H1 (cell line): Measurements from ENCODE around the gene OGFOD3. TPM values are rescaled to one million over a fixed set of nuclear protein-coding genes. Genes with fewer than 3 reads are reported as not detected.
A peak's percentile ranks its signal among the peaks of the same experiment; 100 is the strongest.

ENCODE experiments used
- CTCF ChIA-PET: fragments of 300-600 bp; sonication (Branson Sonifier 250); formaldehyde crosslinking; loops from one replicate; lab custom pipeline; 2021; ENCODE audit not compliant: partially characterized antibody; lab: Charles Lee
- POLR2A ChIA-PET: fragments of 300-600 bp; sonication (Branson Sonifier 250); formaldehyde crosslinking; loops from one replicate; lab custom pipeline; 2021; ENCODE audit warnings: inconsistent platforms; ENCODE audit not compliant: partially characterized antibody; lab: Charles Lee
- DNase-seq, 2 experiments: peaks; one replicate each; pipeline versions ENCODE4 v3.0.0 to v3.0.0-alpha.2; 2010 to 2022; ENCODE audit warnings: low spot score in 2 of 2, low read depth in 1 of 2, mixed read lengths in 1 of 2
- FAIRE-seq: peaks from 2 replicates; lab custom pipeline; 2011; peaks lifted over from hg19 to GRCh38; lab: Jason Lieb, UNC
- H2AFZ ChIP-seq: 2 replicates; pipeline ENCODE4 v1.8.1; 2012; ENCODE audit warnings: low read length, inconsistent platforms
- H2AK5ac ChIP-seq: 2 replicates; pipeline ENCODE4 v1.6.1; 2013; ENCODE audit warnings: low read depth, low read length
- H2BK120ac ChIP-seq: replicated peaks from 2 replicates; pipeline ENCODE3; 2013; ENCODE audit warnings: low read depth, low read length, inconsistent platforms
- H2BK12ac ChIP-seq: 2 replicates; pipeline ENCODE4 v1.6.1; 2013; ENCODE audit warnings: low read depth, low read length
- H2BK15ac ChIP-seq: 2 replicates; pipeline ENCODE4 v1.6.1; 2013; ENCODE audit warnings: low read length
- H2BK20ac ChIP-seq: 2 replicates; pipeline ENCODE4 v1.6.1; 2013; ENCODE audit warnings: low read length
- H2BK5ac ChIP-seq: 2 replicates; pipeline ENCODE4 v1.6.1; 2013; ENCODE audit warnings: low read depth, low read length
- H3K14ac ChIP-seq: 2 replicates; pipeline ENCODE4 v1.6.1; 2013; ENCODE audit warnings: inconsistent platforms; ENCODE audit not compliant: insufficient read length
- H3K18ac ChIP-seq: 2 replicates; pipeline ENCODE4 v1.6.1; 2013; ENCODE audit warnings: low read length; ENCODE audit errors: extremely low read depth
- H3K23ac ChIP-seq: 2 replicates; pipeline ENCODE4 v1.6.1; 2013; ENCODE audit warnings: inconsistent platforms; ENCODE audit not compliant: insufficient read length
- H3K23me2 ChIP-seq: 2 replicates; pipeline ENCODE4 v1.6.1; 2013; ENCODE audit warnings: low read depth, low read length
- H3K27ac ChIP-seq: 2 replicates; pipeline ENCODE4 v1.6.1; 2011; ENCODE audit warnings: low read depth, low read length, inconsistent platforms
- H3K27me3 ChIP-seq, 4 experiments: replicated peaks in 1 of 4; 1 replicate in 1 of 4; 2 replicates in 3 of 4; pipeline versions ENCODE4 v1.6.1 to v1.8.1; 2011 to 2013; ENCODE audit warnings: low read length in 3 of 4, mild to moderate bottlenecking in 3 of 4, inconsistent platforms in 2 of 4, mixed read lengths in 2 of 4, moderate library complexity in 1 of 4; ENCODE audit not compliant: control insufficient read depth in 3 of 4, insufficient read depth in 3 of 4; ENCODE audit errors: extremely low read depth in 1 of 4
- H3K36me3 ChIP-seq, 4 experiments: 2 replicates each; pipeline versions ENCODE4 v1.6.1 to v1.8.1; 2011 to 2013; ENCODE audit warnings: mild to moderate bottlenecking in 4 of 4, low read length in 3 of 4, moderate library complexity in 2 of 4, control low read depth in 1 of 4, inconsistent platforms in 1 of 4; ENCODE audit not compliant: insufficient read depth in 4 of 4, control insufficient read depth in 2 of 4
- H3K4ac ChIP-seq: replicated peaks from 2 replicates; pipeline ENCODE3; 2013; ENCODE audit warnings: low read length, low read depth, mixed read lengths, inconsistent platforms; ENCODE audit not compliant: insufficient read length
- H3K4me1 ChIP-seq, 4 experiments: replicated peaks in 1 of 4; 1 replicate in 1 of 4; 2 replicates in 3 of 4; pipeline versions ENCODE4 v1.6.1 to v1.8.1; 2011 to 2013; ENCODE audit warnings: low read length in 3 of 4, inconsistent platforms in 2 of 4, mixed read lengths in 1 of 4; ENCODE audit not compliant: insufficient read depth in 4 of 4, control insufficient read depth in 3 of 4
- H3K4me2 ChIP-seq, 2 experiments: 2 replicates each; pipeline versions ENCODE4 v1.6.1 to v1.8.1; 2011 to 2013; ENCODE audit warnings: low read depth in 2 of 2, low read length in 2 of 2, control low read depth in 1 of 2, inconsistent platforms in 1 of 2, mild to moderate bottlenecking in 1 of 2; ENCODE audit not compliant: insufficient read depth in 1 of 2
- H3K4me3 ChIP-seq, 4 experiments: fragments of 200-600, 300-600 bp in 1 of 4; sonication (generic), shearing (Covaris generic), sonication (Bioruptor Twin) in 1 of 4; 2 replicates each; pipeline versions ENCODE4 v1.5.1 to v1.8.1; 2011 to 2016; ENCODE audit warnings: low read length in 4 of 4, low read depth in 3 of 4, control low read depth in 2 of 4, inconsistent platforms in 2 of 4, mild to moderate bottlenecking in 2 of 4, mixed read lengths in 1 of 4, moderate library complexity in 1 of 4; ENCODE audit not compliant: insufficient read depth in 2 of 4; ENCODE audit errors: extremely low read depth in 1 of 4
- H3K56ac ChIP-seq: replicated peaks from 2 replicates; pipeline ENCODE3; 2013; ENCODE audit warnings: low read depth, mild to moderate bottlenecking, mixed read lengths, low read length, inconsistent platforms; ENCODE audit not compliant: insufficient read length
- H3K79me1 ChIP-seq: 2 replicates; pipeline ENCODE4 v1.6.1; 2013; ENCODE audit warnings: low read depth, low read length, control low read depth
- H3K79me2 ChIP-seq, 2 experiments: 2 replicates each; pipeline versions ENCODE4 v1.6.1 to v1.8.1; 2012 to 2013; ENCODE audit warnings: low read length in 2 of 2, mild to moderate bottlenecking in 2 of 2, inconsistent platforms in 1 of 2; ENCODE audit not compliant: insufficient read depth in 2 of 2, control insufficient read depth in 1 of 2
- H3K9ac ChIP-seq, 4 experiments: replicated peaks in 1 of 4; 1 replicate in 1 of 4; 2 replicates in 3 of 4; pipeline versions ENCODE4 v1.6.1 to v1.8.1; 2011 to 2013; ENCODE audit warnings: low read depth in 3 of 4, low read length in 3 of 4, control low read depth in 2 of 4, mild to moderate bottlenecking in 2 of 4, moderate library complexity in 2 of 4, inconsistent platforms in 1 of 4; ENCODE audit errors: extremely low read depth in 1 of 4
- H3K9me3 ChIP-seq, 2 experiments: 2 replicates each; pipeline versions ENCODE4 v1.6.1 to v1.8.1; 2012 to 2013; ENCODE audit warnings: mild to moderate bottlenecking in 2 of 2, moderate library complexity in 2 of 2, control low read depth in 1 of 2, inconsistent platforms in 1 of 2, low read depth in 1 of 2, low read length in 1 of 2, mixed read lengths in 1 of 2; ENCODE audit not compliant: insufficient read depth in 2 of 2
- H4K20me1 ChIP-seq, 2 experiments: replicated peaks in 1 of 2; 2 replicates each; pipeline versions ENCODE3 to v1.8.1; 2011 to 2013; ENCODE audit warnings: inconsistent platforms in 2 of 2, low read length in 2 of 2, mild to moderate bottlenecking in 1 of 2; ENCODE audit not compliant: insufficient read depth in 2 of 2, control insufficient read depth in 1 of 2
- H4K5ac ChIP-seq: 2 replicates; pipeline ENCODE4 v1.6.1; 2013; ENCODE audit warnings: low read length, low read depth, mixed read lengths, inconsistent platforms; ENCODE audit not compliant: insufficient read length
- H4K8ac ChIP-seq: 2 replicates; pipeline ENCODE4 v1.8.0; 2013; ENCODE audit warnings: mild to moderate bottlenecking, moderate library complexity, low read length, inconsistent platforms; ENCODE audit not compliant: insufficient read depth; ENCODE audit errors: extremely low read depth
- H4K91ac ChIP-seq: replicated peaks from 2 replicates; pipeline ENCODE3; 2013; ENCODE audit warnings: low read length, mixed read lengths, inconsistent platforms; ENCODE audit not compliant: insufficient read length
- BACH1 ChIP-seq: IDR thresholded peaks from 2 replicates; pipeline ENCODE4 v1.6.1; 2012; ENCODE audit warnings: low read length, improper control_type of control experiment
- BCL11A ChIP-seq, 2 experiments: IDR thresholded peaks; one replicate each; pipeline ENCODE4 v1.6.1; 2011; ENCODE audit warnings: low read depth in 2 of 2, low read length in 2 of 2, mild to moderate bottlenecking in 2 of 2
- CBX8 ChIP-seq: fragments of 300-800, 300-1000 bp; sonication (generic); IDR thresholded peaks from 2 replicates; pipeline ENCODE4 v1.7.1; 2016; ENCODE audit warnings: low read depth, low read length, borderline replicate concordance
- CEBPB ChIP-seq: IDR thresholded peaks from 2 replicates; pipeline ENCODE4 v1.6.1; 2012; ENCODE audit warnings: low read depth, low read length
- CHD2 ChIP-seq: IDR thresholded peaks from 2 replicates; pipeline ENCODE4 v1.6.1; 2012; ENCODE audit warnings: low read length, improper control_type of control experiment
- EGR1 ChIP-seq: IDR thresholded peaks from 2 replicates; pipeline ENCODE4 v1.6.1; 2011; ENCODE audit warnings: low read depth, low read length, borderline replicate concordance
- FOSL1 ChIP-seq: IDR thresholded peaks from 2 replicates; pipeline ENCODE4 v1.6.1; 2011; ENCODE audit warnings: mild to moderate bottlenecking, low read depth, low read length, moderate library complexity; ENCODE audit not compliant: insufficient read depth
- HDAC6 ChIP-seq: IDR thresholded peaks from one replicate; pipeline ENCODE4 v1.7.1; 2012; ENCODE audit warnings: low read depth, mild to moderate bottlenecking, inconsistent platforms, low read length, moderate library complexity
- KDM1A ChIP-seq: fragments of 200-600, 300-600 bp; sonication (generic); IDR thresholded peaks from 2 replicates; pipeline ENCODE4 v1.7.1; 2016; ENCODE audit warnings: mild to moderate bottlenecking, low read length, borderline replicate concordance
- KDM4A ChIP-seq: IDR thresholded peaks from one replicate; pipeline ENCODE4 v1.7.1; 2012; ENCODE audit warnings: low read depth, mild to moderate bottlenecking, moderate library complexity, low read length, inconsistent platforms; ENCODE audit not compliant: severe bottlenecking
- NANOG ChIP-seq: IDR thresholded peaks from 2 replicates; pipeline ENCODE4 v1.6.1; 2011; ENCODE audit warnings: low read length, low read depth, mild to moderate bottlenecking, inconsistent platforms; ENCODE audit not compliant: insufficient read depth, poor library complexity, severe bottlenecking
- SIN3A ChIP-seq, 2 experiments: IDR thresholded peaks in 1 of 2; conservative IDR thresholded peaks in 1 of 2; 2 replicates each; pipeline ENCODE4 v1.6.1; 2011 to 2012; ENCODE audit warnings: low read length in 2 of 2, improper control_type of control experiment in 1 of 2, low read depth in 1 of 2, mild to moderate bottlenecking in 1 of 2
- ZNF274 ChIP-seq: IDR thresholded peaks from 2 replicates; pipeline ENCODE4 v1.7.0; 2012; ENCODE audit warnings: low read length, borderline replicate concordance; ENCODE audit errors: extremely low read depth
- WGBS, 2 experiments: shearing (Covaris generic) in 1 of 2; methylation state at CpG; one replicate each; pipeline versions ENCODE4 v1.1.6 to v1.1.7; 2013 to 2015; ENCODE audit warnings: low lambda C conversion rate in 2 of 2, mixed read lengths in 2 of 2, inconsistent platforms in 1 of 2, low coverage in 1 of 2, missing lambda C conversion rate in 1 of 2; ENCODE audit not compliant: insufficient replicate concordance in 2 of 2, insufficient coverage in 1 of 2, insufficient read length in 1 of 2; ENCODE audit errors: extremely low coverage in 1 of 2, missing lambda C conversion rate in 1 of 2; 5-methylcytosine and 5-hydroxymethylcytosine counted together
- polyA plus RNA-seq, 7 experiments: library from polyadenylated mRNA; depleted of rRNA in 3 of 7; stranded (reverse) in 5 of 7; unstranded in 2 of 7; fragments of >200 nt in 5 of 7; fragments of 200-250 nt in 2 of 7; gene quantifications; 1 replicate in 5 of 7; 2 replicates in 1 of 7; 4 replicates in 1 of 7; pipeline versions ENCODE4 v1.2.1 to v1.2.3, GENCODE V29; 2011 to 2013; ENCODE audit warnings: missing spikeins in 2 of 7, mixed read lengths in 2 of 7
- total RNA-seq: library from RNA; stranded (reverse); fragmentation: NEBNext Ultra II Directional; extraction: Animal tissue kit (Norgen Biotek cat#: 25700); gene quantifications from 2 replicates; pipeline ENCODE4 v1.2.1, GENCODE V29; 2021

Gene OGFOD3
- total and polyA plus RNA-seq, 2 of the 8 experiments (the other 6 are each of a cell fraction or from before 2014, with no cell fraction given), result 21.1 to 21.8 TPM

DNA sequence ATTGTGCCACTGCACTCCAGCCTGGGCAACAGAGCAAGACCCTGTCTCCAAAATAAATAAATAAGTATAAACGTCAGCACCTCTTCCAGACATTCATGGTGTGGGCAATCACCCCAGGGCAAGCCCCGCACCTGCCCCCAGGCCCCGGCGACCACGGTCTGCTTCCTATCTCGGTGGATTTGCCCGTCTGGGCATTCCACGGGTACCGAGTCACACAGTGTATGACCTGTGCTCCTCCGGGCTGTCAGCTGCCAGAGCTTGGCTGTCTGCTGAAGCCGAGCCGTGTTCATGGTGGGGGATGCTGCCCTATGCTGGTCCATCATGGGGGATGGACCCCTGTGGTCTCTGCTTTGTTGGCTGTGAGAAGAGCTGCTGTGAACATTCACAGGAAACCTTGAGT is 16.7 kb upstream of the OGFOD3 start:
- H3K27ac ChIP-seq, result no peak overlapping the region
- H3K79me1 ChIP-seq, result no peaks in the 10 kb centered on the region
- no peak for FAIRE-seq
- no peak overlapping the region for H4K91ac ChIP-seq
- no peak overlapping the region for H3K4ac ChIP-seq
- no peaks in the 10 kb centered on the region for H3K79me2 ChIP-seq
- CTCF ChIA-PET, result interaction anchor here (0.6 to 3.7 kb wide), 2 partner anchors 10 to 47 kb away, joined by 3 to 16 read pairs; no protein-coding TSS in a partner anchor
- H3K9me3 ChIP-seq, result no peaks in the 10 kb centered on the region
- H2AK5ac ChIP-seq, result no peak overlapping the region
- peaks cover 0 to 2% (median under 1%) of the 10 kb centered on the region in 4 experiments; a peak in 2 of 7 replicates for H3K4me1 ChIP-seq
- H4K8ac ChIP-seq, result peak overlapping the region; percentile 14; the same call in 1 of the 2 replicates
- no peak overlapping the region for H2BK5ac ChIP-seq
- H3K9ac ChIP-seq, result no peak overlapping the region
- H2BK15ac ChIP-seq, result no peak overlapping the region
- H2BK12ac ChIP-seq, result no peak overlapping the region
- H3K4me2 ChIP-seq, result no peak overlapping the region
- H3K56ac ChIP-seq, result no peak overlapping the region
- H4K20me1 ChIP-seq, result peaks cover 0 to 1% of the 10 kb centered on the region in 2 experiments
- 82% methylated on average over 8 of the region's 12 CpGs; no CpG with 5 or more reads in 1 of the 2 experiments for WGBS, 2 experiments
- DNase-seq, result no peak
- no peak overlapping the region for H3K14ac ChIP-seq
- H2AFZ ChIP-seq, result no peak overlapping the region
- H4K5ac ChIP-seq, result no peak overlapping the region
- peaks cover 0 to 9% (median 2%) of the 10 kb centered on the region in 4 experiments; a peak in 2 of 8 replicates for H3K36me3 ChIP-seq
- POLR2A ChIA-PET, result interaction anchor here (1.1 to 4.0 kb wide), 5 partner anchors 8 to 20 kb away, joined by 3 to 19 read pairs (median 4); no protein-coding TSS in a partner anchor
- H3K27me3 ChIP-seq, result no peaks in the 10 kb centered on the region
- no peak overlapping the region for H3K23ac ChIP-seq
- no peak overlapping the region for H2BK120ac ChIP-seq
- H3K23me2 ChIP-seq, result no peaks in the 10 kb centered on the region
- H3K18ac ChIP-seq, result no peak overlapping the region
- H2BK20ac ChIP-seq, result no peak overlapping the region
- H3K4me3 ChIP-seq, result no peak overlapping the region
- TF ChIP-seq KDM1A, result no peak
- no peak for TF ChIP-seq CHD2
- no peak for TF ChIP-seq BACH1
- TF ChIP-seq CEBPB, result no peak
- no peak for TF ChIP-seq ZNF274
- no peak for TF ChIP-seq SIN3A (conservative IDR thresholded peaks at IDR 0.05 in 1 of 2, IDR thresholded peaks at IDR 0.05 in 1 of 2; ENCODE audit: low read depth in 1 of 2, low read length in 2 of 2)
- no peak for TF ChIP-seq HDAC6
- no peak for TF ChIP-seq NANOG
- no peak for TF ChIP-seq KDM4A
- TF ChIP-seq CBX8, result no peak
- no peak for TF ChIP-seq BCL11A (IDR thresholded peaks at IDR 0.05; ENCODE audit: low read depth in 2 of 2, low read length in 2 of 2)
- no peak for TF ChIP-seq FOSL1
- no peak for TF ChIP-seq EGR1
